Measurements from ENCODE around the gene STX5.

The STX5 gene

DNA sequence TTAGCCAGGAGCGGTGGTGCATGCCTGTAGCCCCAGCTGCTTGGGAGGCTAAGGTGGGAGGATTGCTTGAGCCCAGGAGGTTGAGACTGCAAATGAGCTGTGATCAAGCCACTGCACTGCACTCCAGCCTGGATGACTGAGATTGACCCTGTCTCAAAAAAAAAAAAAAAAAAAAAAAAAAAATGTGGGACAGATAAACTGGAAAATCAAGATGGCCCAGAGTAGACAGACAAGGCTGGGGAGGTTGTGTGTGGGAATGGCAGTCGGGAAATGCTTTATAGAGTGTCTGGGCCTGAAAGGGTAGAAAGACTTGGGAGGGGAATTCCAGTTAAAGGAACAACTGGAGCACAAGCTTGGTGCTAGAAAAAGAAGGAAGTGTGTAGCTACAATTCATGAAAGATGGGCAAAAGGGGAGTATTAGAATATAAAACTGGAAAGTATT, 25.7 kb upstream of the STX5 start:
- DNase-seq (ENCODE audit: low spot score in 2 of 2) (no peak), ATAC-seq (no peak)
- H3K36me3 Mint-ChIP-seq: peaks cover 50% of the 10 kb centered on the region
- peaks cover 51% of the 10 kb centered on the region for H3K4me1 Mint-ChIP-seq
- H3K9me3 Mint-ChIP-seq: no peaks in the 10 kb centered on the region
- peak overlapping the region; percentile 94 for H3K4me3 Mint-ChIP-seq
- H3K27ac Mint-ChIP-seq: peak overlapping the region; percentile 54

DNA sequence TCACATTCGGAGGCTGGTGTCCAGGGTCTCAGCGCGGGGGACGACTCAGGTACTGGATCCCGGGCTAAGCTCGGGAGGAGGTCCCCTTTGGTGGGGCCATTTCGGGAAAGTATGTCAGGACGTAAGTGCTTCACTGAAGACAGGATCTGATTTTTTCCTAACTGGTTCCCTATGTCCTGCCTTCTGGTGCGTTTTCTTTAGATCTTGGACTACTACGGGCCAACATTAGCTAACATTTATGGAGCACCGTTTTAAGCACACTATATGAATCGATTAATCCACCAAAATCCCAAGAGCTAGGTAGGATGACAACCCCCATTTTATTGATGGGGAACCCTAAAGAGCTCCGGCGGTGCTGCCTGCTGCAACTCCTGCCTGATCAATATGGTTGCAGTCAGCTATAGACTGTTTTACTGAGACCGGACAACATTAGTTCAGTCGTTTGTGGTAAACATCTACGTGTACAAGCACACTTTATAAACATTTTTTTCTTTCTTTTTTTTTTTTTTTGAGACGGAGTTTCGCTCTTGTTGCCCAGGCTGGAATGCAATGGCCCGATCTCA, 24.6 kb upstream of the STX5 start:
- DNase-seq (ENCODE audit: low spot score in 2 of 2) (no peak), ATAC-seq (no peak)
- Mint-ChIP-seq H3K9me3 (no peaks in the 10 kb centered on the region), H3K27ac (peak overlapping the region; percentile 98), H3K4me1 (peaks cover 60% of the 10 kb centered on the region), H3K4me3 (peak overlapping the region; percentile 94), H3K36me3 (peaks cover 62% of the 10 kb centered on the region)

DNA sequence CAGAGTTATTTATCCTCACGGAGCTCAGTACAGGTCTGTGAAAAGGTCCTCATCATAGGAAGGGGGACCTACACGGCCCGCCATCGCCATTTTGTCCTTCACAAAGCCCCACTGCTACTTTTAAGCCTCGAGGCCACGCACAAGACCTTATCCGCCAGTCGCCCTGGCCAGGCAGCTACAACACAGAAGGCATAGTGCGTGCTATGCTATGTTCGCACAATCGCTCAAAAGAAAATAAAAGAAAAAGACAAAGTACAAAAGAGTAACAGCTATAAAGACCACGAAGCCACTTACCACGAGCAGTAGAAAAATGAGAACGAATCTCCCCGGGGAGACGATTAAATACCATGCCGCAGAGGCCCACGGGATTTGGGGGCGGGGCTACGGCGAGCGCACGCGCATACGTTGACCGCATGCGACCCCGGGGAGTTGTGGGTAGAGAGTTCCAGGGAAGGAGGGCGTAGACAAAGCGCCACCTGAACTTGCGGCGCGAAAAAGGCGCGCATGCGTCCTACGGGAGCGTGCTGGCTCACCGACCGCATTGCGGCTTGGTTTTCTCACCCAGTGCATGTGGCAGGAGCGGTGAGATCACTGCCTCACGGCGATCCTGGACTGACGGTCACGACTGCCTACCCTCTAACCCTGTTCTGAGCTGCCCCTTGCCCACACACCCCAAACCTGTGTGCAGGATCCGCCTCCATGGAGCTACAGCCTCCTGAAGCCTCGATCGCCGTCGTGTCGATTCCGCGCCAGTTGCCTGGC, 23.9 kb upstream of the STX5 start:
- peak; percentile 99 to 100 for DNase-seq (ENCODE audit: low spot score in 2 of 2)
- Mint-ChIP-seq H3K4me1 (peaks cover 54% of the 10 kb centered on the region), H3K4me3 (peak overlapping the region; percentile 94), H3K27ac (peak overlapping the region; percentile 98), H3K36me3 (peaks cover 68% of the 10 kb centered on the region), H3K9me3 (no peaks in the 10 kb centered on the region)
- ATAC-seq: peak; percentile 85

DNA sequence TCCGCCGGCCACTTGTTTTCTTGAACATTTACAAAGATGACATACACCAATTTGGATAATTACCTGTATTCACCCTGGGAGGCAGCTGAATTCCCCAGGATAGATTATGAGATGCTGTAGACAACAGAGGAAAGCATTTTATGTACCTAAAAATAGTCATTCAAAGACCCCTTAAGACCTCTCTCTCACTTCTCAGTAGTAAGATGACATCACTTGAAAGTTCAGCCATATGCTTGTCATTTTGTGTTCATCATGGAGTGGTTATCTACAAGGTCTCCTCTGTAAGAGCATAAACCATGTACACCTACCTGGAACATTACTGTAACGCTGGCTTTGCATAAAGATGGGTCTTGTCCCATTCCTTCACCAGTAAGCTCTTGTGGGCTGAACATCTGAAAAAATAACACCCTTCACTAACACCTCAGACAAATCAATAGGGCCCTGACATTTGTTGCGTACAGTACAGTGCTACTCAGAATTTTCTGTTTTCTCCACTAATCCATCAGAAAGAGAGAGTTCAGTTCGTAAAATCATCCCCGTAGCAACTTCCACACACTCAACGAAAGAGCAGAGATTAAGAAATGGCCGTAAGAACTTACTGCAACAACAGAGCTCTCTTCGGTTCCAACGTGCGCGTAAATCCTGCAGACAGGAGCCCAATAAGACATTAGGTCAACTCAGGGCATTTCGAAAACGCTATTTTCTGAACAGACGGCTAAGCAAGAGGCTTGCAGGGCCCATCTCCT, 23.1 kb upstream of the STX5 start:
- H3K36me3 Mint-ChIP-seq: peaks cover 76% of the 10 kb centered on the region
- DNase-seq (ENCODE audit: low spot score in 2 of 2): no peak
- H3K4me1 Mint-ChIP-seq: peaks cover 56% of the 10 kb centered on the region
- H3K4me3 Mint-ChIP-seq: peak overlapping the region; percentile 94
- ATAC-seq: no peak
- H3K27ac Mint-ChIP-seq: peak overlapping the region; percentile 98
- no peaks in the 10 kb centered on the region for H3K9me3 Mint-ChIP-seq

DNA sequence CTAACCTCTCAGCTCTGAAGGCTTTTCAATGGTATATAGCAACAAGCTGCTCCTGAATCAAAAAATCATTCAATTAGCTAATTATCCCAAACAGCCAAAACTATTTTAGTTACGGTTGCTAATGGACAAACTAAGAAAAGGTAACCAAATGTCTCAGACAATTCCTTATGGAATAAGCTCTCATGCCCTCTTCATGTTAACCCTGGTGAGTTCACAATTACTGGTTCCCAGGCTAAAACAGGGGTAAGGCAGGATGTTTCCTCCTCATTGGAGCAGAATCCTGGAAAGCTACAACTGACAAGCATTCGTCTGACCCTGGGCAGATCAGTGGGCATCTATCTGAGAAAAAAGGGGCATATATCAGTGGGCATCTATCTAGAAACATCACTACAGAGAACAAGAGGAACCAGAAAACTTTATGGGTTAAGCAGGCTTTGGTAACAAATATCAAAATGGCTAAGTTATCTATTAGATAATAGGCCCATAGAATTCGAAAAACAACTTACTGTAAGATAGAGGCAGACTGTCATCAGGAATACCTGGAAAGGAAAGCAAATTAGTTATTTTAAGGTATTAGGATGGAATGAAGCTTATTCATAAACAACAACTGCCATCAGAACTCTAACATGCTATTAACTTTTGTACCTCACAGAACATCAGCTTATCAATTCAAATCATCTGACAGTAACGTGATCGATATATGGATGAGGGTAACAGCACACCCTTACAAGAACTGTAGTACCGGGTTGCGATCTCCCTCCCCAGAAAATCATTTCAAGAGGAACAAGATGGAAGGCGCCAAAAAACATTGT, 22.4 kb upstream of the STX5 start:
- H3K9me3 Mint-ChIP-seq: no peaks in the 10 kb centered on the region
- H3K4me3 Mint-ChIP-seq: peak overlapping the region; percentile 94
- peaks cover 53% of the 10 kb centered on the region for H3K4me1 Mint-ChIP-seq
- no peak for DNase-seq (ENCODE audit: low spot score in 2 of 2)
- peaks cover 79% of the 10 kb centered on the region for H3K36me3 Mint-ChIP-seq
- H3K27ac Mint-ChIP-seq: peak overlapping the region; percentile 98
- no peak for ATAC-seq

DNA sequence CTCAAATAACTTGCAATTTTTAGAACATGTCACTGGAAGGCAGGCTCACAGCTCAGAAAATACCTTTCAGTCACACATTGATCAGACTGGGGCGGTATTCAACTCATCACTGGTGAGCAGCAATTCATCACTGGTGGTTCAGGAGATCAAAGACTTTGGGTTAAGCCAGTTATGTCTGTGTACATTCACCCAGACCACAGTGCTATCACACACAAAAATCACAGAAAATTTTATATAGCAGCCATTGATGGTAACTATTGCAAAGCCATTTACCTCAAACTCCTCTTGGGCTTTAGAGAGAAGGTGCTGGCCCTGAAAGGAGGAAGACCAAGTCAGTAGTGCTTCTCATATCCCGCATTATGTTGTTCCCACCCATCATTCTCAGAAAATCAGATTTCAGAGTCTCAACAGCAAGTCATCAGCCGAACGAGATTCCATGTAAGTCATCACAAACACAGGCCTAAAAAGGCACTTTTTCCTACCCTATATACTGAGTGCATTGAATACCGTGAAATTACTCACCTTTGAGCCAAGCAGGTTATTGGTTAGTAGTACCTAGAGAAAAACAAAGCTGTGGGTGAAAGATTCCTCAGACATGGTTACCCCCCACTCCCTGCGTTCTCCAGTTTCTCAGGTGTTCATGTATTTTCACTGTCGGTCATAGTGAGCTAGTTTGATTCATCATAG, 21.6 kb upstream of the STX5 start:
- Mint-ChIP-seq H3K4me1 (peaks cover 53% of the 10 kb centered on the region), H3K4me3 (peak overlapping the region; percentile 94), H3K27ac (peak overlapping the region; percentile 98), H3K9me3 (no peaks in the 10 kb centered on the region), H3K36me3 (peaks cover 79% of the 10 kb centered on the region)
- ATAC-seq (peak; percentile 46), DNase-seq (ENCODE audit: low spot score in 2 of 2) (no peak)

DNA sequence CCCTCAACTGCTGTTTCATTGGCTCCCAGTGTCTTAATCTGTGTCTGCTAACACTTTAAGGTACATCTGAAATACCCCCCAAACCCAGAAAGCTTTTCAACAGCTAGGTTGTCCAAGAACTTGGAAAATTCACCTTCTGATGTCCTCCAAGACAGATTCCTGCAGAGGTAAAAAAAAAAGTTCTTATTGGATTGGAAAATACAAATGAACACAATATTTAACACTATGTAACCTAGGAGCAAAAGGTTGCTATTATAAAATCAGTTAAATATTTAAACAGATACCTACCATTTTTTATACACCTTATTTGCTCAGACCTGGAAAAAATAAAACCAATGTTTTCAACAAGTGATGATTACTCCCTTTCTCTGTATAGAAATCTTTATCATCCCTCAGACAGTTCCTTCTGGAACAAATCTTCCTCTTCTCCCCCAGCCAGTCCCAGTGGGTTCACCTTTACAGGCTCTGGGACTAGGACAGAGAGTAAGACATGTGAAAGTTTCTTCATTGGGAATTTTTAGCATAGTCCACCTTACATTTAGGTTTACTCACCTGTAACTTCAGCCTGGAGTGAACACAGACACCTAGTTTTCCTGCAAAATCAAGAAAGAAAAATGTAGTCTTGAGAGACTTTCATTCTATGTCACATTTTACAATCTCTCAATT, 20.8 kb upstream of the STX5 start:
- ATAC-seq (no peak), DNase-seq (ENCODE audit: low spot score in 2 of 2) (no peak)
- H3K4me1 Mint-ChIP-seq: peaks cover 53% of the 10 kb centered on the region
- H3K27ac Mint-ChIP-seq: peak overlapping the region; percentile 98
- peaks cover 77% of the 10 kb centered on the region for H3K36me3 Mint-ChIP-seq
- no peaks in the 10 kb centered on the region for H3K9me3 Mint-ChIP-seq
- H3K4me3 Mint-ChIP-seq: peak overlapping the region; percentile 94

DNA sequence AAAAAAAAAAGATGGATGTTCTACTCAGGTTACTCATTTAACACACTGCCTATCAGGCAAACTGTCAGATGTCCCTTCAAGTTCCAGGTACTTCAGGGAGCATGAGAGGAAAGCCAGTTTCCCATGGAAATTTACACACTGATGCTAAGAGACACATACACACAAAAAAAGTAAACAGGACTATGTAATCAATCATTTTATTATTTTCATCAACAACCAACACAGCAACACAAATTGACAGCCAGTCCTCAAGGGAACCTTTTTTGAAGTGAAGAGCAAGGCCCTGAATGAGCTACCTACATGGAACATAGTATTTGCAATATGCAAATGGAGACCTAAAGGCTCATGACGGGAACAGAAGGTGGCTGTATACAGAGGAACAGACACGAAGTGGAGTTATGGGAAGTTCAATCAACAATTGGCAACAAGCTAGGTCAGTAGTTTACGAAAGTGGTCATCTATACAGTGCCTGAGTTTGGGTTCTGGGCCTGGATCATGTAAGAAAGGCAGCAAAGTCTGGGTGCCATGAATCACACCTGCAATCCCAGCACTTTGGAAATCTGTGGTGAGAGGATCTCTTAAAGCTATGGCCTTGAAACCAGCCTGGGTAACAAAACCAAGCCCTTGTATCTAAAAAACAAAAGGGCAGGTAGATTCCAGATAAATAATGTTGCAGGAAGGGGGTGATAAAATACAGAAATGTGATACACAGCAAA, 20.1 kb upstream of the STX5 start:
- H3K4me3 Mint-ChIP-seq: peak overlapping the region; percentile 94
- peaks cover 53% of the 10 kb centered on the region for H3K4me1 Mint-ChIP-seq
- no peak for DNase-seq (ENCODE audit: low spot score in 2 of 2)
- no peak for ATAC-seq
- H3K9me3 Mint-ChIP-seq: no peaks in the 10 kb centered on the region
- H3K27ac Mint-ChIP-seq: peak overlapping the region; percentile 98
- H3K36me3 Mint-ChIP-seq: peaks cover 70% of the 10 kb centered on the region

DNA sequence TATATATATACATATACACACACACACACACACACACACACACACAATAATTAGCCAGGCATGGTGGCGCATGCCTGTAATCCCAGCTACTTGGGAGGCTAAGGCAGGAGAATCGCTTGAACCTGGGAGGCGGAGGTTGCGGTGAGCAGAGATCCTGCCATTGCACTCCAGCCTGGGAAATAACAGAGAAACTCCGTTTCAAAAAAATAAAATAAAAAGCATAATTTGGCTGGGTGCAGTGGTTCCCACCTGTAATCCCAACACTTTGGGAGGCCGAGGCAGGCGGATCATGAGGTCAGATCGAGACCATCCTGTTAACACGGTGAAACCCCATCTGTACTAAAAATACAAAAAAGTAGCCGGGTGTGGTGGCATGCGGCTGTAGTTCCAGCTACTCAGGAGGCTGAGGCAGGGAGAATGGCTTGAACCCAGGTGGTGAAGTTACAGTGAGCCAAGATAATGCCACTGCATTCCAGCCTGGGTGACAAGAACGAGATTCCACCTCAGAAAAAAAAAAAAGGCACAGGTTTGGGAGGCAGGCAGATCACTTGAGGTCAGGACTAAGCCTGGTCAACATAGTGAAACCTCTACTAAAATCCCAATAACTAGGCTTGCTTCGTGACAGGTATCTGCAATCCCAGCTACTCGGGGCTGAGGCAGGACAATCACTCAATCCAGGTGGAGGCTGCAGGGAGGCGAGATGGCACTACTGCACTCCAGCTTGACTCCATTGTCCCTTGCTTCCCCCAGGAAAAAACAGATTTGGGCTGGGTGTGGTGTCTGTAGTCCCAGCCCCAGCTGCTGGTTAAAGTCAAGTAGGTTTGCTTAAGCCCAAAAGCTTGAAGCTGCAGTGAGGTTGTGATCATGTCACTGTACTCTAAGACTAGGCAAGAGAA, 19.3 kb upstream of the STX5 start:
- ATAC-seq (peak; percentile 3), DNase-seq (ENCODE audit: low spot score in 2 of 2) (no peak)
- no peaks in the 10 kb centered on the region for H3K9me3 Mint-ChIP-seq
- peak overlapping the region; percentile 98 for H3K27ac Mint-ChIP-seq
- H3K36me3 Mint-ChIP-seq: peaks cover 65% of the 10 kb centered on the region
- H3K4me3 Mint-ChIP-seq: peak overlapping the region; percentile 94
- H3K4me1 Mint-ChIP-seq: peaks cover 51% of the 10 kb centered on the region

DNA sequence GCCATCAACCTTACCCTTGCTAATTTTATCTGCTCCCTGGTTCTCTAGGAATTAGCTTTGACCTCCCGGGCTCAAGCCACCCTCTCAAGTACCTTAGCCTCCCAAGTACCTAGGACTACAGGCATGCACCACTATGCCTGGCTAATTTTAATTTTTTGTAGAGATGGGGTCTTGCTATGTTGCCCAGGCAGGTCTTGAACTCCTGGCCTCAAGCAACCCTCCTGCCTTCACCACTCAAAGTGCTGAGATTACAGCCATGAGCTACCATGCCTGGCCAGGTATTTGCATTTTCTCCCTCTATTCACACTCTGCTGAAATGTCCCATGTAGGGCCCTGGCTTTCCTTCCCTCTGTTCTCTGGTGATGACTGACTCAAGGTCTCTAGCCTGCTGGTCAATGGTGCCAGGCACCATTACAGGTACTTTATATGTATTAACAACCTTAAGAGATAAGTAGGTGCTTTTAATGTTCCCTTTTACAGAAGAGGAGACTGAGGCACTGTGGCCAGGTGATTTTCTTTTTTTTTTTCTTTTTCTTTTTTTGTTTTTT, 16.0 kb upstream of the STX5 start:
- Mint-ChIP-seq H3K4me1 (peaks cover 27% of the 10 kb centered on the region), H3K36me3 (peaks cover 31% of the 10 kb centered on the region), H3K4me3 (no peak overlapping the region), H3K27ac (no peak overlapping the region), H3K9me3 (no peaks in the 10 kb centered on the region)
- no peak for ATAC-seq
- DNase-seq (ENCODE audit: low spot score in 2 of 2): no peak

DNA sequence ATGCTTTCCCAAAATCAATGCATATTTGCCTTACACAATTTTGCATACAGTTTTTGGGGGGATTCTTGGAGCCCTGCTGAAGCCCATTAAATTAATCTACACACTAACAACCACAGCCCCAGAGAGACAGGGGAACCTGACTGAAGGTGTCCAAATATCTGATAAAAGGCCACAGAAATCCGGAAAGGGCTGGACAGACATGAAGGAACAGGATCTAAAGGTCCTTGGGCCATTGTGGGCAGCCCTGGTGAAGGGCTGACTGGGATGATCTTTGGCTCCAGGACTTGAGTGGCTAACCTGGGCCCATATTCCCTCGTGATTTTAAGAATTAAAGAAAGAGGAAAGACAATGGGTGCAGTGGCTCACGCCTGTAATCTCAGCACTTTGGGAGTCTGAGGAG, 14.3 kb upstream of the STX5 start:
- DNase-seq (ENCODE audit: low spot score in 2 of 2): no peak
- no peak overlapping the region for H3K27ac Mint-ChIP-seq

DNA sequence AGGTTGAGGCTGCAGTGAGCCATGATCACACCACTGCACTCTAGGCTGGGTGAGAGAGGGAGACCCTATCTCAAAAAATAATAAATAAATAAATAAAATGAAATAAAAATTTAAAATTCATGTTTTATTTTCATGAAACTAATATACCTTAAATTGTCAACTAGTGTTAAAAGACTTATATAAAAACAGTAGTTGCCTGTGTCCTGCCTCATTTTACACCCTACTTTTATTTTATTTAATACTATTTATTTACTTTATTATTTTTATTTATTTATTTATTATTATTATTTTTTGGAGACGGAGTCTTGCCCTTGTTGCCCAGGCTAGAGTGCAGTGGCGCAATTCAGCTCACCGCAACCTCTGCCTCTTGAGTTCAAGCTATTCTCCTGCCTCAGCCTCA, 12.3 kb upstream of the STX5 start:
- Mint-ChIP-seq H3K4me3 (no peak overlapping the region), H3K36me3 (no peaks in the 10 kb centered on the region), H3K27ac (no peak overlapping the region), H3K9me3 (no peaks in the 10 kb centered on the region), H3K4me1 (peaks cover 23% of the 10 kb centered on the region)
- no peak for DNase-seq (ENCODE audit: low spot score in 2 of 2)
- no peak for ATAC-seq

More for the DNA sequence above, 14.3 kb upstream of the STX5 start:
- Mint-ChIP-seq H3K4me1 (peaks cover 14% of the 10 kb centered on the region), H3K36me3 (peaks cover 15% of the 10 kb centered on the region), H3K4me3 (no peak overlapping the region), H3K9me3 (no peaks in the 10 kb centered on the region)
- no peak for ATAC-seq

DNA sequence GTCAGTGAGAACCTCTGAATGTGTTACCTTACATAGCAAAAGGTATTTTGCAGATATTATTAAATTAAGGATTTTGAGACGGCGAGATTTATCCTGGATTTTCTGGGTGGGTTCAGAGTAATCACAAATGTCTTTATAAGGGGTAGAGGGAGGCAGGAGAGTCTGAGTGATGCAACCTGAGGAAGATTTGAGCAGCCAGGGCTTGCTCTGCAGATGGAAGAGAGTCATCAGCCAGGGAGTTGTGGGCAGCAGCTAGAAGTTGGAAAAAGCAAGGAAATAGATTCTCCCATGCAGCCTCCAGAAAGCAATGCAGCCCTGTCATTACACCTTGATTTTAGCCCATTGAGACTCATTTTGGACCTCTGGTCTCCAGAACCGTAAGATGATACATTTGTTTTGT, 11.6 kb upstream of the STX5 start:
- ATAC-seq (no peak), DNase-seq (ENCODE audit: low spot score in 2 of 2) (no peak)
- Mint-ChIP-seq H3K9me3 (no peaks in the 10 kb centered on the region), H3K27ac (no peak overlapping the region), H3K4me3 (no peak overlapping the region), H3K4me1 (peaks cover 29% of the 10 kb centered on the region), H3K36me3 (no peaks in the 10 kb centered on the region)

All from stimulated activated effector memory CD8-positive, alpha-beta T cell treated with anti-CD3 and anti-CD28 coated beads, Interleukin-12 subunit alpha, Interleukin-12 subunit beta, amount 100 ng/mL, for 72 hours (primary cell).